NB4 (cell line): ENCODE results near the gene SMIM29.

ENCODE experiments used
- DNase-seq: peaks from one replicate; pipeline ENCODE4 v3.0.0; 2010; ENCODE audit warnings: low read depth
- H3K4me3 ChIP-seq: one replicate; pipeline ENCODE4 v1.5.1; 2011; ENCODE audit warnings: mild to moderate bottlenecking, low read depth, low read length, moderate library complexity
- MYC ChIP-seq: IDR thresholded peaks from 2 replicates; pipeline ENCODE4 v1.6.1; 2011; ENCODE audit warnings: low read depth, low read length
- POLR2A ChIP-seq: IDR thresholded peaks from 2 replicates; pipeline ENCODE4 v1.6.1; 2011; ENCODE audit warnings: mild to moderate bottlenecking; ENCODE audit not compliant: insufficient read length; ENCODE audit errors: extremely low read depth
- TF ChIP-seq, protein P1 (sequence below): IDR thresholded peaks from one replicate; pipeline ENCODE4 v1.5.1; 2012; ENCODE audit warnings: low read depth, low read length
- TF ChIP-seq, protein P2 (sequence below): IDR thresholded peaks from 2 replicates; pipeline ENCODE4 v1.6.1; 2011; ENCODE audit warnings: low read depth, low read length

The SMIM29 gene

DNA sequence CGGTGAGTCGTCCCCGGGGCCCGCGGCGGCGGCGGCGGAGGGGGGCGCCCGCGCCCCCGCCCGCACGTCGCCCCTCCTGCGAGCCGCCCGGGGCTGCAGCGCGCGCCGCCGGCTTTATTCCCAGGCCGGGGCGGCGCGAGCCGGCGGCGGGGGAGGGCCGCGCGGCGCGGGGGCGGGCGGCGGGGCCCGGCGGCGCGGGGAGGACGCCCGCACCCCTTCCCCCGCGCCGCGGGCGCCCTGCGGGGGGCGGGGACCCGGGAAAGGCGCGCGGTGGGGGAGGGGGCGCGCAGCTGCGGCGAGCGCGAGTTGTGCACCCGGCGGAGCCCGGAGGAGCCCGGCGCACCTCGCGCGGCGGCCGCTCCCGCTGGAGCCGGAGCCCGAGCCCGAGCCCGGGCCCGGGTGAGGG, 11.5 kb downstream of the SMIM29 start:
- TF ChIP-seq, protein P1, sequence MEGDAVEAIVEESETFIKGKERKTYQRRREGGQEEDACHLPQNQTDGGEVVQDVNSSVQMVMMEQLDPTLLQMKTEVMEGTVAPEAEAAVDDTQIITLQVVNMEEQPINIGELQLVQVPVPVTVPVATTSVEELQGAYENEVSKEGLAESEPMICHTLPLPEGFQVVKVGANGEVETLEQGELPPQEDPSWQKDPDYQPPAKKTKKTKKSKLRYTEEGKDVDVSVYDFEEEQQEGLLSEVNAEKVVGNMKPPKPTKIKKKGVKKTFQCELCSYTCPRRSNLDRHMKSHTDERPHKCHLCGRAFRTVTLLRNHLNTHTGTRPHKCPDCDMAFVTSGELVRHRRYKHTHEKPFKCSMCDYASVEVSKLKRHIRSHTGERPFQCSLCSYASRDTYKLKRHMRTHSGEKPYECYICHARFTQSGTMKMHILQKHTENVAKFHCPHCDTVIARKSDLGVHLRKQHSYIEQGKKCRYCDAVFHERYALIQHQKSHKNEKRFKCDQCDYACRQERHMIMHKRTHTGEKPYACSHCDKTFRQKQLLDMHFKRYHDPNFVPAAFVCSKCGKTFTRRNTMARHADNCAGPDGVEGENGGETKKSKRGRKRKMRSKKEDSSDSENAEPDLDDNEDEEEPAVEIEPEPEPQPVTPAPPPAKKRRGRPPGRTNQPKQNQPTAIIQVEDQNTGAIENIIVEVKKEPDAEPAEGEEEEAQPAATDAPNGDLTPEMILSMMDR, result no peak
- TF ChIP-seq, protein P2, sequence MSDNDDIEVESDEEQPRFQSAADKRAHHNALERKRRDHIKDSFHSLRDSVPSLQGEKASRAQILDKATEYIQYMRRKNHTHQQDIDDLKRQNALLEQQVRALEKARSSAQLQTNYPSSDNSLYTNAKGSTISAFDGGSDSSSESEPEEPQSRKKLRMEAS, result no peak
- TF ChIP-seq POLR2A (no peak), MYC (no peak)
- H3K4me3 ChIP-seq, result peak overlapping the region; percentile 72
- DNase-seq, result peak; percentile 59

DNA sequence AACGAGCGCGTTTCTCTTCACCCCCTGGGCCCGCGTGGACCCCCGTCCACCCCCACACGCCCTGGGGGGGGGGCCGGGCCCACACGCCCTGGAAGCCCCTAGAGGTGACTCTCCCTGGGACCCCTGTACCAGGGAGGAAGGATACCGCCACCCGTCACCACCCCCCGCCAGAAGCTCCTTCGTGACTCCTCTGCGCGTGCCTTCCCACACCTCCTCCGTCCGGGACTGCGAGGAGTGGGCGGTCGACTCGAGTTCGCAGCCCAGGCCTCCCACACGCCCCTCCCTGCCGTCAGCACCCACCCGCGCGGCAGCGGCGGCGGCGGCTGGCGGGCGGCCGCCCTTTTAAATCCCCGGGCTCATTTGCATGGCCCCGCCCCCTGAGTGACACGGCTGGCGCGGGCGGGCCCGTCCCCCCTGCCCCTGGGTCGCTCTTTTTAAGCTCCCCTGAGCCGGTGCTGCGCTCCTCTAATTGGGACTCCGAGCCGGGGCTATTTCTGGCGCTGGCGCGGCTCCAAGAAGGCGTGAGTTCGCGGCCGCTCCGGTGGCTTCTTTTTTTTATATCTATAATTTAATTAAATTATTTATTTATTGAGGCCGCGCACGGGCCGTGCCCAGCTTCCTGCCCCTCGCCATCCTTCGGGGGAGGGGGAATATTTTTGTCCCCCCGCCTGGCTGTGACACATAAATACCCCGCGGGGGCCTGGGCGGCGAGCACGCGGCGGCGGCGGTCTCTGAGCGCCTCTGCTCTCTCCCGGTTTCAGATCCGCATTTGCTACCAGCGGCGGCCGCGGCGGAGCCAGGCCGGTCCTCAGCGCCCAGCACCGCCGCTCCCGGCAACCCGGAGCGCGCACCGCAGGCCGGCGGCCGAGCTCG, 12.1 kb downstream of the SMIM29 start, which contains the start of gene HMGA1:
Gene HMGA1 (plus strand): TSS at position 431 of the 873 bp plus-strand sequence. CDS start 3,908 bp downstream, outside the sequence.
- DNase-seq, result peak; percentile 96
- H3K4me3 ChIP-seq, result peak within 1 kb of the TSS; percentile 72
- TF ChIP-seq, protein P2, result no peak; the same call in 1 of the 2 replicates
- peak; percentile 66 for TF ChIP-seq POLR2A
- TF ChIP-seq, protein P1, result no peak
- TF ChIP-seq MYC, result peak; percentile 13; the same call in 1 of the 2 replicates

DNA sequence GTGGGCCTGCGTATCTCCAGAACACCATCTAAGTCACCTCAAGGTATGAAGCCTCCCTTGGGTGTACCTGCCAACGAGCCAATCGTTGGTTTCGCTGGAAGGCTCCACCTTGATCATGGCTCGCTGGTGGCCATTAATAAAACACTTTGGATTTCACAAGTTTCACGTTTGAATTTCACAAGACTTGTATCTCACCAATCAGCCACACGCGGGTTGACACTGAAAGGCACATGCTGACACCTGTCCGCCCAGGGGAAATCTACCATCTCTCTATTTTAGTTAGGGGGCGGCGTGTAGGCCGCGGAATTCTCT, 12.7 kb downstream of the SMIM29 start:
- TF ChIP-seq, protein P1, result no peak
- TF ChIP-seq MYC, result no peak; the same call in 1 of the 2 replicates
- TF ChIP-seq, protein P2, result peak; percentile 6; the same call in 1 of the 2 replicates
- DNase-seq, result peak; percentile 40
- H3K4me3 ChIP-seq, result no peak overlapping the region

DNA sequence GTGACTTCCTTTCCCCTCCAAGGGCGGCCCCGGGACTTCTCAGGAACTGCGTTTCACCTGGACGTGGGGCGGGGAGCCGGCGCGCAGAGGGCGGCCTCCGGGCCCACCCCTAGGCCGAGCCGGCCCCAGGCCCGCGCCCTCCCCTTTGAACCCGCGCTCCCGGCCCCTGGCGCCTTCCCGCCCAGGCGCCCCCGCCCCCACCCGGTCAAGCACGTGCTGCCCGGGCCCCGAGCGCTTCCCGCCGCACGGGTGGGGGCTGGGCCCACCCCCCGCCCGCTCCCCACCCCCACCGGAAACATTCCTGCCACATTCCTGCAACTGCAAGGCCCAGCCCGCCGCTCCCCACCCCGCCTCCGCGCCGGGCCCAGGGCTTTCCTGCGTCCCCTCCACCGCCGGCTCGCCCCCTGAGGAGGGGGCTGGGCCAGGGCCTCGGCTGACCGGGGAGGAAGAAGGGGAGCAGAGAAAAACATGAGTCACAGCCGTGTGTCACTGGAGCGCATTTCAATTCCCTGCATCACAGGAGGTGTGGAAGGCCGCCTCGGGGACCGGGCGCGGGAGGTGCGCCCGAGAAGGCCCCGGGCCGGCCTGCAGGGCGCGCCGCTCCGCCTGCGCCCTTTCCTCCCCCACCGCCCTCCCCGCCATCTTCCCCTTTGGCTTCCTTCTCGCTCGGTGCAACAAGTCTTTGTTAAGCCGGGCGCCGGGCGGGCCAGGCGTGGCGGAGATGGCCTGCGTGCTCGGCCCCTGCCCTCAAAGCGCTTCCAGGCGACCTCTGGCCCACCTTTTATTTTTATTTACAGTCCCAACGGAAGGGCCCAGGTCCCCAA, 13.3 kb downstream of the SMIM29 start:
- peak; percentile 7 for DNase-seq
- TF ChIP-seq POLR2A (no peak), MYC (no peak)
- TF ChIP-seq, protein P1, result no peak
- TF ChIP-seq, protein P2, result no peak
- H3K4me3 ChIP-seq, result no peak overlapping the region

DNA sequence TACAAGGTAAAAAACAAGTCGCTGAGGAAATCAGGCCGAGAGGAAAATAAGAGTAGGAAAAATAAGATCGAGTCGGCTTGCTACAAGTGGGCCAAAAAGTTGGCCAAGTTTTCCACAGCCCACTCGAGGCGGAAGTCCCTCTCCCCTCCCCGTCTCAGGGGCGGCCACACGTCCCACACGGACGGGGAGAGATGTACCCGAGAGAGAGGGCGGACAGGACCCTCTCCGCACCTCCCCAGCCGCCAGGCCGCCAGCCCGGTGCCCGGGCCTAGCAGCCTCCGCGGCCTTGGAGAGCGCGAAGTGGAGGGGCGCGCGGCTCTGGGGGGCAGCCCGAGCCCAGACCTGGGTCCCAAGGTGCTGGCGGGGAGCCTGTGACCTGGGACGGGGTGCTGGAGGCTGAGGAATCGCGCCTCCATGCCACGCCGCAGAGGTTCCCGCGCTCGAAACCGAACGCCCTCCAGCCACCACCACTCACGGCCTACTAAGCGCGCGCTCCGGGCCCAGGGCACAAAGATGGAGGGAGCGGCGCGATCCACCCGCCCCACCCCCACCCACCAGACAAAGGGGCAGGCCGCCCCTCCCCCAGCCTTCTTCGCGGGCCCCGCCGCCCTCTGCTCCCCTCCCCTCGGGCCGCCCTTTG, 14.0 kb downstream of the SMIM29 start:
- TF ChIP-seq, protein P2, result no peak
- no peak for TF ChIP-seq MYC
- TF ChIP-seq, protein P1, result no peak
- no peak for TF ChIP-seq POLR2A
- DNase-seq, result peak; percentile 7
- H3K4me3 ChIP-seq, result no peak overlapping the region
